Neutrophil (primary cell): ENCODE measurements around the gene MLLT3.

Source experiments
- H3K27ac ChIP-seq: fragments of 200-600 bp; sonication (generic); 2 replicates; pipeline ENCODE4 v1.5.1; 2016; ENCODE audit warnings: mild to moderate bottlenecking, moderate library complexity
- H3K27me3 ChIP-seq: fragments of 200-600 bp; sonication (generic); 2 replicates; pipeline ENCODE4 v1.6.0; 2016; ENCODE audit warnings: mild to moderate bottlenecking
- H3K36me3 ChIP-seq: fragments of 200-600 bp; sonication (generic); 2 replicates; pipeline ENCODE4 v1.5.1; 2017
- H3K4me1 ChIP-seq, 2 experiments: fragments of 200-600 bp in 1 of 2; sonication (generic) in 1 of 2; 1 replicate in 1 of 2; 2 replicates in 1 of 2; pipeline versions ENCODE4 v1.5.1 to v1.6.1; 2013 to 2016; ENCODE audit warnings: low read depth in 1 of 2, low read length in 1 of 2, mild to moderate bottlenecking in 1 of 2, moderate library complexity in 1 of 2; ENCODE audit not compliant: control insufficient read depth in 1 of 2, insufficient read depth in 1 of 2
- H3K4me3 ChIP-seq, 2 experiments: fragments of 200-600 bp in 1 of 2; sonication (generic) in 1 of 2; 1 replicate in 1 of 2; 2 replicates in 1 of 2; pipeline ENCODE4 v1.5.1; 2013 to 2016; ENCODE audit warnings: low read depth in 1 of 2, low read length in 1 of 2, mild to moderate bottlenecking in 1 of 2, moderate library complexity in 1 of 2
- H3K9me3 ChIP-seq: fragments of 200-600 bp; sonication (generic); 2 replicates; pipeline ENCODE4 v1.5.1; 2016
- CTCF ChIP-seq: fragments of 200-600 bp; sonication (generic); IDR thresholded peaks from 2 replicates; pipeline ENCODE4 v1.5.1; 2016; ENCODE audit warnings: antibody characterized with exemption

The MLLT3 gene

GRCh38 chr9:20526500-20527319 is 95.6 kb downstream of the MLLT3 start:
- Histone ChIP-seq H3K9me3 (no peaks in the 10 kb centered on the region), H3K27ac (no peak overlapping the region)
- no peak for TF ChIP-seq CTCF

GRCh38 chr9:20524776-20525175 is 97.5 kb downstream of the MLLT3 start:
- H3K36me3 ChIP-seq = no peaks in the 10 kb centered on the region
- no peaks in the 10 kb centered on the region for H3K9me3 ChIP-seq
- no peak for TF ChIP-seq CTCF
- H3K4me1 ChIP-seq = peaks cover 0 to 6% of the 10 kb centered on the region in 2 experiments
- no peaks in the 10 kb centered on the region for H3K27me3 ChIP-seq
- no peak overlapping the region for H3K27ac ChIP-seq
- no peak overlapping the region for H3K4me3 ChIP-seq

More at GRCh38 chr9:20526500-20527319, 95.6 kb downstream of the MLLT3 start:
- H3K4me3 ChIP-seq = no peak overlapping the region
- no peaks in the 10 kb centered on the region for H3K27me3 ChIP-seq
- H3K4me1 ChIP-seq = peaks cover 0 to 6% of the 10 kb centered on the region in 2 experiments
- no peaks in the 10 kb centered on the region for H3K36me3 ChIP-seq

- H3K27me3 ChIP-seq = no peaks in the 10 kb centered on the region
- H3K27ac ChIP-seq = no peak overlapping the region
- H3K4me1 ChIP-seq = no peaks in the 10 kb centered on the region
- no peak overlapping the region for H3K4me3 ChIP-seq
- no peaks in the 10 kb centered on the region for H3K36me3 ChIP-seq
- H3K9me3 ChIP-seq = no peaks in the 10 kb centered on the region
- no peak for TF ChIP-seq CTCF
Observed at GRCh38 chr9:20518737-20519136, 103.6 kb downstream of the MLLT3 start.

- no peaks in the 10 kb centered on the region for H3K4me1 ChIP-seq
- H3K4me3 ChIP-seq = no peak overlapping the region
- no peaks in the 10 kb centered on the region for H3K9me3 ChIP-seq
- H3K27me3 ChIP-seq = no peaks in the 10 kb centered on the region
- TF ChIP-seq CTCF = no peak
- no peaks in the 10 kb centered on the region for H3K36me3 ChIP-seq
- no peak overlapping the region for H3K27ac ChIP-seq
Observed at GRCh38 chr9:20513126-20513913, 109.0 kb downstream of the MLLT3 start.

- Histone ChIP-seq H3K9me3 (no peaks in the 10 kb centered on the region), H3K4me3 (no peak overlapping the region), H3K27me3 (no peaks in the 10 kb centered on the region), H3K36me3 (no peaks in the 10 kb centered on the region), H3K4me1 (peaks cover 2 to 7% of the 10 kb centered on the region in 2 experiments), H3K27ac (no peak overlapping the region)
- TF ChIP-seq CTCF = no peak
Observed at GRCh38 chr9:20512636-20513035, 109.7 kb downstream of the MLLT3 start.
